HG03095 (cell line): ENCODE data around the gene PEX10.
"Not testable (repeated sequence)": the region's sequence is repeated elsewhere in the genome, so short reads cannot be mapped to it uniquely, and the experiment has no call there.

Experiments
- ATAC-seq: cut with Tn5 transposase; IDR thresholded peaks from one replicate; pipeline ENCODE4 v1.9.1; 2021; ENCODE audit warnings: moderate library complexity; ENCODE audit not compliant: unreplicated experiment

The PEX10 gene

GRCh38 chr1:2412395-2412772, at the start of gene PEX10:
PEX10 (minus strand) TSS chr1:2412564; CDS start chr1:2412502, 62 bp downstream.
- ATAC-seq, result peak; percentile 65

- ATAC-seq, result no peak
These were observed 48.8 kb upstream of the PEX10 start for GRCh38 chr1:2460996-2461751.

GRCh38 chr1:2460203-2460602, 47.8 kb upstream of the PEX10 start:
- no peak for ATAC-seq

GRCh38 chr1:2459757-2460156, 47.4 kb upstream of the PEX10 start:
- no peak for ATAC-seq

- not testable (repeated sequence) for ATAC-seq
These were observed 46.9 kb upstream of the PEX10 start for GRCh38 chr1:2459102-2459753.

GRCh38 chr1:2458687-2459086, 46.3 kb upstream of the PEX10 start:
- no peak for ATAC-seq

- no peak for ATAC-seq
These were observed 45.1 kb upstream of the PEX10 start for GRCh38 chr1:2457444-2457843.

- no peak for ATAC-seq
These were observed 43.4 kb upstream of the PEX10 start for GRCh38 chr1:2455757-2456156.

- no peak for ATAC-seq
These were observed 41.9 kb upstream of the PEX10 start for GRCh38 chr1:2454227-2454626.

GRCh38 chr1:2452932-2453315, 40.6 kb upstream of the PEX10 start:
- ATAC-seq, result no peak

GRCh38 chr1:2452201-2452931, 40.0 kb upstream of the PEX10 start:
- ATAC-seq, result no peak

GRCh38 chr1:2451741-2452140, 39.4 kb upstream of the PEX10 start:
- no peak for ATAC-seq

GRCh38 chr1:2449636-2450454, 37.5 kb upstream of the PEX10 start:
- ATAC-seq, result no peak

GRCh38 chr1:2448098-2448445, 35.7 kb upstream of the PEX10 start:
- no peak for ATAC-seq

- ATAC-seq, result no peak
These were observed 35.1 kb upstream of the PEX10 start for GRCh38 chr1:2447276-2448097.

- no peak for ATAC-seq
These were observed 34.5 kb upstream of the PEX10 start for GRCh38 chr1:2446861-2447260.

GRCh38 chr1:2446394-2446793, 34.0 kb upstream of the PEX10 start:
- no peak for ATAC-seq

GRCh38 chr1:2445823-2446215, 33.5 kb upstream of the PEX10 start:
- no peak for ATAC-seq

- ATAC-seq, result no peak
These were observed 32.9 kb upstream of the PEX10 start for GRCh38 chr1:2445162-2445822.

GRCh38 chr1:2444138-2444591, 31.8 kb upstream of the PEX10 start:
- no peak for ATAC-seq
